Spleen (tissue), 11 donors: ENCODE data around the gene WNT16. TPM values are rescaled to one million over a fixed set of nuclear protein-coding genes. Genes with fewer than 3 reads are reported as not detected.

Experiments used
- DNase-seq: peaks from one replicate; pipeline ENCODE4 v3.0.0-alpha.2; 2020
- H3K27ac ChIP-seq, 8 donors: fragments of 200-600 bp; sonication (generic) in 7 of 8; 1 replicate in 4 of 8; 2 replicates in 4 of 8; pipeline versions ENCODE4 v1.5.0 to v1.8.0; 2016 to 2021; ENCODE audit warnings: inconsistent platforms in 4 of 8, mild to moderate bottlenecking in 4 of 8, moderate library complexity in 1 of 8
- H3K27me3 ChIP-seq, 7 donors: fragments of 200-600 bp; sonication (generic) in 6 of 7; replicated peaks in 1 of 7; 1 replicate in 4 of 7; 2 replicates in 3 of 7; pipeline versions ENCODE4 v1.5.0 to v1.8.0; 2016 to 2021; ENCODE audit warnings: inconsistent platforms in 3 of 7, mild to moderate bottlenecking in 1 of 7
- H3K36me3 ChIP-seq, 6 donors: fragments of 200-600 bp; sonication (generic) in 5 of 6; 1 replicate in 4 of 6; 2 replicates in 2 of 6; pipeline versions ENCODE4 v1.5.0 to v1.8.0; 2016 to 2021; ENCODE audit warnings: inconsistent platforms in 2 of 6
- H3K4me1 ChIP-seq, 6 donors: fragments of 200-600 bp; sonication (generic) in 5 of 6; 1 replicate in 3 of 6; 2 replicates in 3 of 6; pipeline versions ENCODE4 v1.5.0 to v1.8.0; 2016 to 2021; ENCODE audit warnings: inconsistent platforms in 3 of 6
- H3K4me3 ChIP-seq, 8 donors: fragments of 200-600 bp; sonication (generic) in 7 of 8; 1 replicate in 4 of 8; 2 replicates in 4 of 8; pipeline versions ENCODE4 v1.5.0 to v1.8.0; 2016 to 2021; ENCODE audit warnings: inconsistent platforms in 4 of 8, mild to moderate bottlenecking in 4 of 8, moderate library complexity in 2 of 8
- H3K9me3 ChIP-seq, 8 donors: fragments of 200-600 bp; sonication (generic) in 7 of 8; 1 replicate in 4 of 8; 2 replicates in 4 of 8; pipeline versions ENCODE4 v1.5.0 to v1.8.0; 2016 to 2021; ENCODE audit warnings: inconsistent platforms in 4 of 8
- CTCF ChIP-seq, 11 experiments: fragments of 200-600 bp in 7 of 11; fragments of 450-650 bp in 4 of 11; sonication (generic) in 4 of 11; IDR thresholded peaks in 8 of 11; conservative IDR thresholded peaks in 3 of 11; 1 replicate in 7 of 11; 2 replicates in 4 of 11; pipeline versions ENCODE4 v1.4.0 to v1.8.0; 2016 to 2021; ENCODE audit warnings: antibody characterized with exemption in 11 of 11, inconsistent platforms in 4 of 11, mild to moderate bottlenecking in 1 of 11
- POLR2A ChIP-seq, 3 donors: fragments of 450-650 bp; IDR thresholded peaks; one replicate each; pipeline ENCODE4 v1.5.1; 2017; ENCODE audit warnings: antibody characterized with exemption in 3 of 3, mild to moderate bottlenecking in 1 of 3
- POLR2AphosphoS5 ChIP-seq, 3 donors: sonication (generic); formaldehyde crosslinking; IDR thresholded peaks; one replicate each; pipeline ENCODE4 v1.5.1; 2017; ENCODE audit warnings: antibody characterized with exemption in 3 of 3
- WGBS, 5 donors: extraction: QIAGEN DNeasy Blood & Tissue Kit in 3 of 5; methylation state at CpG; one replicate each; pipeline versions ENCODE4 v1.1.5 to v1.1.7; 2013 to 2018; 5-methylcytosine and 5-hydroxymethylcytosine counted together
- intact Hi-C: fragments of 100-400 bp; cut with DNase I; formaldehyde crosslinking; loops from one replicate; pipeline ENCODE4 v1.15.0; 2023; ENCODE audit warnings: low total_unique reads
- polyA plus RNA-seq, 3 donors: library from polyadenylated mRNA; stranded (reverse); fragments of 200-250 nt; gene quantifications; one replicate each; pipeline ENCODE4 v1.2.1, GENCODE V29; 2013
- total RNA-seq, 7 donors: library from RNA; depleted of rRNA in 3 of 7; stranded (reverse); fragments of >200 nt in 3 of 7; fragmentation: NEBNext Ultra II Directional in 4 of 7; extraction: Animal tissue kit (Norgen Biotek cat#: 25700) in 4 of 7; gene quantifications; one replicate each; pipeline versions ENCODE4 v1.1.0 to v1.2.1, GENCODE V29; 2016 to 2021
- donor health status: healthy with polysubstance abuse.
- donor health status: DM: no; HTN: no; CAD: no; lungs with moderate emphysema.
- donor health status: DM: no; HTN: no; CAD: no.
- donor health status: Bipolar disorder and iron deficiency.
- donor health status: healthy.
- donor health status: DM: no; HTN: no; CAD: no.
- donor health status: DM: yes; HTN: yes; CAD: no.

WNT16 gene
- total and polyA plus RNA-seq, 10 donors = 0.33 to 3.2 (median 0.95) TPM

GRCh38 chr7:121322460-121322859, 6.3 kb upstream of the WNT16 start:
- Histone ChIP-seq H3K27ac (no peak overlapping the region), H3K36me3 (no peaks in the 10 kb centered on the region), H3K4me3 (no peak overlapping the region), H3K27me3 (peaks cover 0 to 6% (median 0%) of the 10 kb centered on the region in 7 donors), H3K4me1 (no peaks in the 10 kb centered on the region), H3K9me3 (no peaks in the 10 kb centered on the region)
- TF ChIP-seq CTCF (IDR thresholded peaks at IDR 0.05 in 8 of 11, conservative IDR thresholded peaks at IDR 0.05 in 3 of 11) = no peak
- DNase-seq = no peak
- 63 to 72% (median 69%) methylated on average over 3 of the region's 3 CpGs for WGBS, 5 donors
- intact Hi-C loops = no loop called here

- Histone ChIP-seq H3K9me3 (no peaks in the 10 kb centered on the region), H3K4me3 (no peak overlapping the region), H3K4me1 (peaks cover 0 to 5% (median under 1%) of the 10 kb centered on the region in 6 donors), H3K27ac (no peak overlapping the region), H3K27me3 (peaks cover 0 to 18% (median 10%) of the 10 kb centered on the region in 7 donors), H3K36me3 (no peaks in the 10 kb centered on the region)
- 72 to 81% (median 78%) methylated on average over 5 of the region's 5 CpGs for WGBS, 5 donors
- intact Hi-C loops = no loop called here
- TF ChIP-seq POLR2AphosphoS5 (IDR thresholded peaks at IDR 0.05) = no peak
- TF ChIP-seq POLR2A (IDR thresholded peaks at IDR 0.05) = no peak
- no peak for TF ChIP-seq CTCF (IDR thresholded peaks at IDR 0.05 in 8 of 11, conservative IDR thresholded peaks at IDR 0.05 in 3 of 11)
- no peak for DNase-seq
These were observed 5.1 kb upstream of the WNT16 start for GRCh38 chr7:121323515-121324302.

- 84 to 93% (median 86%) methylated on average over 5 of the region's 5 CpGs for WGBS, 5 donors
- DNase-seq = no peak
- Histone ChIP-seq H3K27me3 (peaks cover 0 to 55% (median 47%) of the 10 kb centered on the region in 7 donors), H3K9me3 (no peaks in the 10 kb centered on the region), H3K36me3 (no peaks in the 10 kb centered on the region), H3K27ac (no peak overlapping the region), H3K4me3 (no peak overlapping the region), H3K4me1 (peaks cover 5 to 33% (median 23%) of the 10 kb centered on the region in 6 donors)
- TF ChIP-seq POLR2AphosphoS5 (IDR thresholded peaks at IDR 0.05) = no peak
- TF ChIP-seq CTCF (IDR thresholded peaks at IDR 0.05 in 8 of 11, conservative IDR thresholded peaks at IDR 0.05 in 3 of 11) = no peak
- no peak for TF ChIP-seq POLR2A (IDR thresholded peaks at IDR 0.05)
- intact Hi-C loops = no loop called here
These were observed 1.1 kb upstream of the WNT16 start for GRCh38 chr7:121327671-121328070.

- intact Hi-C loops = no loop called here
- H3K27me3 ChIP-seq = peaks cover 0 to 64% (median 52%) of the 10 kb centered on the region in 7 donors
- peak; percentile 87 for DNase-seq
- H3K9me3 ChIP-seq = no peaks in the 10 kb centered on the region
- H3K4me1 ChIP-seq = peaks cover 5 to 33% (median 23%) of the 10 kb centered on the region in 6 donors
- TF ChIP-seq POLR2A (IDR thresholded peaks at IDR 0.05) (no peak), POLR2AphosphoS5 (IDR thresholded peaks at IDR 0.05) (peak in 1 of 3 donors; percentile 20), CTCF (IDR thresholded peaks at IDR 0.05 in 8 of 11, conservative IDR thresholded peaks at IDR 0.05 in 3 of 11) (peak in 2 of 11 experiments; percentile 11 to 28)
- H3K36me3 ChIP-seq = no peaks in the 10 kb centered on the region
- WGBS, 5 donors = 4 to 8% (median 5%) methylated on average over 23 to 47 of the region's 47 CpGs
- H3K4me3 ChIP-seq = peak overlapping the region; percentile 39 to 76 (median 49)
- peak overlapping the region in 5 of 8 donors; percentile 33 to 64 (median 51) for H3K27ac ChIP-seq
These were observed 622 bp downstream of the WNT16 start for GRCh38 chr7:121329191-121330052.
